KBM-7 (cell line): ENCODE results near the gene PLB1.
"Not testable (repeated sequence)": the region's sequence is repeated elsewhere in the genome, so short reads cannot be mapped to it uniquely, and the experiment has no call there.

Experiments used
- DNase-seq: peaks from one replicate; pipeline ENCODE4 v3.0.0-alpha.2; 2015
- in situ Hi-C: fragments of 300-500 bp; cut with MboI; formaldehyde crosslinking; loops from 2 replicates; pipeline ENCODE4 v1.14.3; 2020; ENCODE audit warnings: low sequenced_read_pairs, low pct_unique_long_range_greater_than_20kb, mixed read lengths

PLB1 gene

GRCh38 chr2:28648671-28649395, 153.0 kb downstream of the PLB1 start:
- in situ Hi-C loops = no loop called here

GRCh38 chr2:28649481-28650265, 153.8 kb downstream of the PLB1 start:
- in situ Hi-C loops = no loop called here
- no peak for DNase-seq

More at GRCh38 chr2:28648671-28649395, 153.0 kb downstream of the PLB1 start:
- DNase-seq = no peak

GRCh38 chr2:28650266-28650584, 154.4 kb downstream of the PLB1 start:
- DNase-seq = no peak
- in situ Hi-C loops = no loop called here

- DNase-seq = no peak
- in situ Hi-C loops = no loop called here
These were observed 156.4 kb downstream of the PLB1 start for GRCh38 chr2:28652217-28652616.

- DNase-seq = no peak
- in situ Hi-C loops = no loop called here
These were observed 158.2 kb downstream of the PLB1 start for GRCh38 chr2:28653892-28654662.

- no peak for DNase-seq
- in situ Hi-C loops = no loop called here
These were observed 158.9 kb downstream of the PLB1 start for GRCh38 chr2:28654663-28655320.

- in situ Hi-C loops = no loop called here
- no peak for DNase-seq
These were observed 161.2 kb downstream of the PLB1 start for GRCh38 chr2:28656937-28657615.

- peak; percentile 49 for DNase-seq
- in situ Hi-C loops = no loop called here
These were observed 162.5 kb downstream of the PLB1 start for GRCh38 chr2:28658369-28658768.

- in situ Hi-C loops = no loop called here
- DNase-seq = no peak
These were observed 163.3 kb downstream of the PLB1 start for GRCh38 chr2:28659127-28659526.

GRCh38 chr2:28661589-28662001, 165.7 kb downstream of the PLB1 start:
- no peak for DNase-seq
- in situ Hi-C loops = no loop called here

- in situ Hi-C loops = no loop called here
- no peak for DNase-seq
These were observed 166.2 kb downstream of the PLB1 start for GRCh38 chr2:28662044-28662443.

GRCh38 chr2:28662468-28663181, 166.8 kb downstream of the PLB1 start:
- in situ Hi-C loops = no loop called here
- no peak for DNase-seq

GRCh38 chr2:28663359-28663758, 167.5 kb downstream of the PLB1 start:
- DNase-seq = no peak

GRCh38 chr2:28664120-28664842, 168.4 kb downstream of the PLB1 start:
- DNase-seq = no peak
- in situ Hi-C loops = no loop called here

More at GRCh38 chr2:28663359-28663758, 167.5 kb downstream of the PLB1 start:
- in situ Hi-C loops = no loop called here

GRCh38 chr2:28665041-28665704, 169.3 kb downstream of the PLB1 start:
- in situ Hi-C loops = no loop called here
- no peak for DNase-seq

- DNase-seq, in situ Hi-C loops: not testable (repeated sequence)
These were observed 170.0 kb downstream of the PLB1 start for GRCh38 chr2:28665811-28666377.
